H1 (cell line): ENCODE results near the gene TPM1. TPM values are rescaled to one million over a fixed set of nuclear protein-coding genes. Genes with fewer than 3 reads are reported as not detected.

Source experiments
- CTCF ChIA-PET: fragments of 300-600 bp; sonication (Branson Sonifier 250); formaldehyde crosslinking; loops from one replicate; lab custom pipeline; 2021; ENCODE audit not compliant: partially characterized antibody; lab: Charles Lee
- POLR2A ChIA-PET: fragments of 300-600 bp; sonication (Branson Sonifier 250); formaldehyde crosslinking; loops from one replicate; lab custom pipeline; 2021; ENCODE audit warnings: inconsistent platforms; ENCODE audit not compliant: partially characterized antibody; lab: Charles Lee
- DNase-seq, 2 experiments: peaks; one replicate each; pipeline versions ENCODE4 v3.0.0 to v3.0.0-alpha.2; 2010 to 2022; ENCODE audit warnings: low spot score in 2 of 2, low read depth in 1 of 2, mixed read lengths in 1 of 2
- FAIRE-seq: peaks from 2 replicates; lab custom pipeline; 2011; peaks lifted over from hg19 to GRCh38; lab: Jason Lieb, UNC
- H2AFZ ChIP-seq: 2 replicates; pipeline ENCODE4 v1.8.1; 2012; ENCODE audit warnings: low read length, inconsistent platforms
- H2AK5ac ChIP-seq: 2 replicates; pipeline ENCODE4 v1.6.1; 2013; ENCODE audit warnings: low read depth, low read length
- H2BK120ac ChIP-seq: replicated peaks from 2 replicates; pipeline ENCODE3; 2013; ENCODE audit warnings: low read depth, low read length, inconsistent platforms
- H2BK12ac ChIP-seq: 2 replicates; pipeline ENCODE4 v1.6.1; 2013; ENCODE audit warnings: low read depth, low read length
- H2BK15ac ChIP-seq: 2 replicates; pipeline ENCODE4 v1.6.1; 2013; ENCODE audit warnings: low read length
- H2BK20ac ChIP-seq: 2 replicates; pipeline ENCODE4 v1.6.1; 2013; ENCODE audit warnings: low read length
- H2BK5ac ChIP-seq: 2 replicates; pipeline ENCODE4 v1.6.1; 2013; ENCODE audit warnings: low read depth, low read length
- H3K14ac ChIP-seq: 2 replicates; pipeline ENCODE4 v1.6.1; 2013; ENCODE audit warnings: inconsistent platforms; ENCODE audit not compliant: insufficient read length
- H3K18ac ChIP-seq: 2 replicates; pipeline ENCODE4 v1.6.1; 2013; ENCODE audit warnings: low read length; ENCODE audit errors: extremely low read depth
- H3K23ac ChIP-seq: 2 replicates; pipeline ENCODE4 v1.6.1; 2013; ENCODE audit warnings: inconsistent platforms; ENCODE audit not compliant: insufficient read length
- H3K23me2 ChIP-seq: 2 replicates; pipeline ENCODE4 v1.6.1; 2013; ENCODE audit warnings: low read depth, low read length
- H3K27ac ChIP-seq: 2 replicates; pipeline ENCODE4 v1.6.1; 2011; ENCODE audit warnings: low read depth, low read length, inconsistent platforms
- H3K27me3 ChIP-seq, 4 experiments: replicated peaks in 1 of 4; 1 replicate in 1 of 4; 2 replicates in 3 of 4; pipeline versions ENCODE4 v1.6.1 to v1.8.1; 2011 to 2013; ENCODE audit warnings: low read length in 3 of 4, mild to moderate bottlenecking in 3 of 4, inconsistent platforms in 2 of 4, mixed read lengths in 2 of 4, moderate library complexity in 1 of 4; ENCODE audit not compliant: control insufficient read depth in 3 of 4, insufficient read depth in 3 of 4; ENCODE audit errors: extremely low read depth in 1 of 4
- H3K36me3 ChIP-seq, 4 experiments: 2 replicates each; pipeline versions ENCODE4 v1.6.1 to v1.8.1; 2011 to 2013; ENCODE audit warnings: mild to moderate bottlenecking in 4 of 4, low read length in 3 of 4, moderate library complexity in 2 of 4, control low read depth in 1 of 4, inconsistent platforms in 1 of 4; ENCODE audit not compliant: insufficient read depth in 4 of 4, control insufficient read depth in 2 of 4
- H3K4ac ChIP-seq: replicated peaks from 2 replicates; pipeline ENCODE3; 2013; ENCODE audit warnings: low read length, low read depth, mixed read lengths, inconsistent platforms; ENCODE audit not compliant: insufficient read length
- H3K4me1 ChIP-seq, 4 experiments: replicated peaks in 1 of 4; 1 replicate in 1 of 4; 2 replicates in 3 of 4; pipeline versions ENCODE4 v1.6.1 to v1.8.1; 2011 to 2013; ENCODE audit warnings: low read length in 3 of 4, inconsistent platforms in 2 of 4, mixed read lengths in 1 of 4; ENCODE audit not compliant: insufficient read depth in 4 of 4, control insufficient read depth in 3 of 4
- H3K4me2 ChIP-seq, 2 experiments: 2 replicates each; pipeline versions ENCODE4 v1.6.1 to v1.8.1; 2011 to 2013; ENCODE audit warnings: low read depth in 2 of 2, low read length in 2 of 2, control low read depth in 1 of 2, inconsistent platforms in 1 of 2, mild to moderate bottlenecking in 1 of 2; ENCODE audit not compliant: insufficient read depth in 1 of 2
- H3K4me3 ChIP-seq, 4 experiments: fragments of 200-600, 300-600 bp in 1 of 4; sonication (generic), shearing (Covaris generic), sonication (Bioruptor Twin) in 1 of 4; 2 replicates each; pipeline versions ENCODE4 v1.5.1 to v1.8.1; 2011 to 2016; ENCODE audit warnings: low read length in 4 of 4, low read depth in 3 of 4, control low read depth in 2 of 4, inconsistent platforms in 2 of 4, mild to moderate bottlenecking in 2 of 4, mixed read lengths in 1 of 4, moderate library complexity in 1 of 4; ENCODE audit not compliant: insufficient read depth in 2 of 4; ENCODE audit errors: extremely low read depth in 1 of 4
- H3K56ac ChIP-seq: replicated peaks from 2 replicates; pipeline ENCODE3; 2013; ENCODE audit warnings: low read depth, mild to moderate bottlenecking, mixed read lengths, low read length, inconsistent platforms; ENCODE audit not compliant: insufficient read length
- H3K79me1 ChIP-seq: 2 replicates; pipeline ENCODE4 v1.6.1; 2013; ENCODE audit warnings: low read depth, low read length, control low read depth
- H3K79me2 ChIP-seq, 2 experiments: 2 replicates each; pipeline versions ENCODE4 v1.6.1 to v1.8.1; 2012 to 2013; ENCODE audit warnings: low read length in 2 of 2, mild to moderate bottlenecking in 2 of 2, inconsistent platforms in 1 of 2; ENCODE audit not compliant: insufficient read depth in 2 of 2, control insufficient read depth in 1 of 2
- H3K9ac ChIP-seq, 4 experiments: replicated peaks in 1 of 4; 1 replicate in 1 of 4; 2 replicates in 3 of 4; pipeline versions ENCODE4 v1.6.1 to v1.8.1; 2011 to 2013; ENCODE audit warnings: low read depth in 3 of 4, low read length in 3 of 4, control low read depth in 2 of 4, mild to moderate bottlenecking in 2 of 4, moderate library complexity in 2 of 4, inconsistent platforms in 1 of 4; ENCODE audit errors: extremely low read depth in 1 of 4
- H3K9me3 ChIP-seq, 2 experiments: 2 replicates each; pipeline versions ENCODE4 v1.6.1 to v1.8.1; 2012 to 2013; ENCODE audit warnings: mild to moderate bottlenecking in 2 of 2, moderate library complexity in 2 of 2, control low read depth in 1 of 2, inconsistent platforms in 1 of 2, low read depth in 1 of 2, low read length in 1 of 2, mixed read lengths in 1 of 2; ENCODE audit not compliant: insufficient read depth in 2 of 2
- H4K20me1 ChIP-seq, 2 experiments: replicated peaks in 1 of 2; 2 replicates each; pipeline versions ENCODE3 to v1.8.1; 2011 to 2013; ENCODE audit warnings: inconsistent platforms in 2 of 2, low read length in 2 of 2, mild to moderate bottlenecking in 1 of 2; ENCODE audit not compliant: insufficient read depth in 2 of 2, control insufficient read depth in 1 of 2
- H4K5ac ChIP-seq: 2 replicates; pipeline ENCODE4 v1.6.1; 2013; ENCODE audit warnings: low read length, low read depth, mixed read lengths, inconsistent platforms; ENCODE audit not compliant: insufficient read length
- H4K8ac ChIP-seq: 2 replicates; pipeline ENCODE4 v1.8.0; 2013; ENCODE audit warnings: mild to moderate bottlenecking, moderate library complexity, low read length, inconsistent platforms; ENCODE audit not compliant: insufficient read depth; ENCODE audit errors: extremely low read depth
- H4K91ac ChIP-seq: replicated peaks from 2 replicates; pipeline ENCODE3; 2013; ENCODE audit warnings: low read length, mixed read lengths, inconsistent platforms; ENCODE audit not compliant: insufficient read length
- CBX5 ChIP-seq: fragments of 300-800, 300-1000 bp; sonication (generic); IDR thresholded peaks from 2 replicates; pipeline ENCODE4 v1.7.1; 2016; ENCODE audit warnings: antibody characterized with exemption, low read length, low read depth
- CTBP2 ChIP-seq: IDR thresholded peaks from 2 replicates; pipeline ENCODE4 v1.7.0; 2011; ENCODE audit warnings: borderline replicate concordance, mild to moderate bottlenecking, moderate library complexity, mixed read lengths, low read length; ENCODE audit not compliant: insufficient read depth, insufficient read length
- FOSL1 ChIP-seq: IDR thresholded peaks from 2 replicates; pipeline ENCODE4 v1.6.1; 2011; ENCODE audit warnings: mild to moderate bottlenecking, low read depth, low read length, moderate library complexity; ENCODE audit not compliant: insufficient read depth
- SUZ12 ChIP-seq: fragments of 200-600 bp; sonication (generic); IDR thresholded peaks from 2 replicates; pipeline ENCODE4 v1.6.1; 2012; ENCODE audit warnings: mild to moderate bottlenecking, inconsistent platforms, low read length, moderate library complexity, mixed read lengths
- TBP ChIP-seq: IDR thresholded peaks from 2 replicates; pipeline ENCODE4 v1.6.1; 2011; ENCODE audit warnings: low read depth, low read length, improper control_type of control experiment
- WGBS, 2 experiments: shearing (Covaris generic) in 1 of 2; methylation state at CpG; one replicate each; pipeline versions ENCODE4 v1.1.6 to v1.1.7; 2013 to 2015; ENCODE audit warnings: low lambda C conversion rate in 2 of 2, mixed read lengths in 2 of 2, inconsistent platforms in 1 of 2, low coverage in 1 of 2, missing lambda C conversion rate in 1 of 2; ENCODE audit not compliant: insufficient replicate concordance in 2 of 2, insufficient coverage in 1 of 2, insufficient read length in 1 of 2; ENCODE audit errors: extremely low coverage in 1 of 2, missing lambda C conversion rate in 1 of 2; 5-methylcytosine and 5-hydroxymethylcytosine counted together
- polyA plus RNA-seq, 7 experiments: library from polyadenylated mRNA; depleted of rRNA in 3 of 7; stranded (reverse) in 5 of 7; unstranded in 2 of 7; fragments of >200 nt in 5 of 7; fragments of 200-250 nt in 2 of 7; gene quantifications; 1 replicate in 5 of 7; 2 replicates in 1 of 7; 4 replicates in 1 of 7; pipeline versions ENCODE4 v1.2.1 to v1.2.3, GENCODE V29; 2011 to 2013; ENCODE audit warnings: missing spikeins in 2 of 7, mixed read lengths in 2 of 7
- total RNA-seq: library from RNA; stranded (reverse); fragmentation: NEBNext Ultra II Directional; extraction: Animal tissue kit (Norgen Biotek cat#: 25700); gene quantifications from 2 replicates; pipeline ENCODE4 v1.2.1, GENCODE V29; 2021
- TF ChIP-seq, protein P1 (sequence below): IDR thresholded peaks from 2 replicates; pipeline ENCODE4 v1.6.1; 2012; ENCODE audit warnings: low read length, inconsistent platforms
- TF ChIP-seq, protein P2 (sequence below): IDR thresholded peaks from 2 replicates; pipeline ENCODE4 v1.6.1; 2011; ENCODE audit warnings: low read length, improper control_type of control experiment

Gene TPM1
- total and polyA plus RNA-seq, 2 of the 8 experiments (the other 6 are each of a cell fraction or from before 2014, with no cell fraction given) = 258 to 579 TPM

DNA sequence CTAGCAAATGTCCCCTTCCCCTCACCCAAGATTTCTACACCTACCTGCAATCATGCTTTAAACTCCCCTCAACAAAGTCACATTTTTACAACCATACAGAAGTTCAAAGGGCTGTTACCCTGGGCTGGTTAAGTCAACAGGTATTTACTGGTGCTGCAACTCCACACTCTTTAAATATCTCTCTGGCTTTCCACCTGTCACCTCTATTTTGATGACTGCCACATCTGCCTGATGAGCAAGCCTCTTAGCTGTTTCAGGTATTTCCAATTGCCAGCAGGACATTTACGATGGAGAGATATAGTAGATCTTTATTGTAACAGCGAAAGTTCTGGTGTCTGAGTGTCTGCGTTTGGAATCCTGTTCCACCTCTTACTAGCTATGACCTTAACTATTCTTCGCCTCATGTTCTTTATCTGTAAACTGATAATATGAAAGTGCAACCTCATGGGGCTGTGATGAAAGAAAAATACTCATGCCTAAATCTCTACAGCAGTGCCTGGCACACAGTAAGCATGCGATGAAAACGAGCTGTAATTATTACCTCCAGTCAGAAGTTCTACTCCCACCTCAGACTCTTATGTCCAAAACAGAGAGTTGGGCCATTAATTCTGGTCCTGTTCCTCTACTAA, 44.2 kb upstream of the TPM1 start:
- Histone ChIP-seq H3K27ac (no peak overlapping the region), H3K79me2 (no peaks in the 10 kb centered on the region)
- CTCF ChIA-PET = interaction anchor here (1.2 to 4.5 kb wide), 4 partner anchors 10 to 50 kb away, joined by 3 to 24 read pairs (median 6); no protein-coding TSS in a partner anchor

More for the DNA sequence above, 44.2 kb upstream of the TPM1 start:
- H2BK15ac ChIP-seq = no peak overlapping the region
- no peak overlapping the region for H2BK120ac ChIP-seq
- no peaks in the 10 kb centered on the region for H3K36me3 ChIP-seq
- no peak overlapping the region for H3K23ac ChIP-seq
- H3K4ac ChIP-seq = no peak overlapping the region
- no peak overlapping the region for H2BK12ac ChIP-seq
- no peak overlapping the region for H3K4me2 ChIP-seq
- H2AFZ ChIP-seq = no peak overlapping the region
- WGBS, 2 experiments = 86% methylated on average over 6 of the region's 6 CpGs; no CpG with 5 or more reads in 1 of the 2 experiments
- no peak overlapping the region for H2AK5ac ChIP-seq
- no peaks in the 10 kb centered on the region for H3K79me1 ChIP-seq
- no peaks in the 10 kb centered on the region for H4K20me1 ChIP-seq
- no peak overlapping the region for H3K18ac ChIP-seq
- DNase-seq (no peak), FAIRE-seq (no peak)
- H2BK20ac ChIP-seq = 0 out of 2 replicates have a peak overlapping the region, but pooled peaks have one; percentile 13
- H3K9me3 ChIP-seq = no peaks in the 10 kb centered on the region
- no peak overlapping the region for H4K91ac ChIP-seq
- H3K4me3 ChIP-seq = no peak overlapping the region
- no peaks in the 10 kb centered on the region; a peak in 1 of 7 replicates for H3K4me1 ChIP-seq
- no peak overlapping the region for H2BK5ac ChIP-seq
- H3K23me2 ChIP-seq = no peaks in the 10 kb centered on the region
- H4K5ac ChIP-seq = no peak overlapping the region
- H3K27me3 ChIP-seq = no peaks in the 10 kb centered on the region
- TF ChIP-seq, protein P1, sequence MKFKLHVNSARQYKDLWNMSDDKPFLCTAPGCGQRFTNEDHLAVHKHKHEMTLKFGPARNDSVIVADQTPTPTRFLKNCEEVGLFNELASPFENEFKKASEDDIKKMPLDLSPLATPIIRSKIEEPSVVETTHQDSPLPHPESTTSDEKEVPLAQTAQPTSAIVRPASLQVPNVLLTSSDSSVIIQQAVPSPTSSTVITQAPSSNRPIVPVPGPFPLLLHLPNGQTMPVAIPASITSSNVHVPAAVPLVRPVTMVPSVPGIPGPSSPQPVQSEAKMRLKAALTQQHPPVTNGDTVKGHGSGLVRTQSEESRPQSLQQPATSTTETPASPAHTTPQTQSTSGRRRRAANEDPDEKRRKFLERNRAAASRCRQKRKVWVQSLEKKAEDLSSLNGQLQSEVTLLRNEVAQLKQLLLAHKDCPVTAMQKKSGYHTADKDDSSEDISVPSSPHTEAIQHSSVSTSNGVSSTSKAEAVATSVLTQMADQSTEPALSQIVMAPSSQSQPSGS = no peak
- TF ChIP-seq, protein P2, sequence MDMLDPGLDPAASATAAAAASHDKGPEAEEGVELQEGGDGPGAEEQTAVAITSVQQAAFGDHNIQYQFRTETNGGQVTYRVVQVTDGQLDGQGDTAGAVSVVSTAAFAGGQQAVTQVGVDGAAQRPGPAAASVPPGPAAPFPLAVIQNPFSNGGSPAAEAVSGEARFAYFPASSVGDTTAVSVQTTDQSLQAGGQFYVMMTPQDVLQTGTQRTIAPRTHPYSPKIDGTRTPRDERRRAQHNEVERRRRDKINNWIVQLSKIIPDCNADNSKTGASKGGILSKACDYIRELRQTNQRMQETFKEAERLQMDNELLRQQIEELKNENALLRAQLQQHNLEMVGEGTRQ = no peak
- TF ChIP-seq FOSL1 (no peak), CBX5 (no peak), TBP (no peak), CTBP2 (no peak), SUZ12 (no peak)
- no peak overlapping the region for H3K56ac ChIP-seq
- H3K14ac ChIP-seq = no peak overlapping the region
- no peak overlapping the region for H3K9ac ChIP-seq
- POLR2A ChIA-PET = interaction anchor here (1.2 to 1.4 kb wide), 3 partner anchors 44 to 51 kb away, joined by 3 to 8 read pairs (median 3); partner anchors contain the start of gene TPM1
- H4K8ac ChIP-seq = no peak overlapping the region
